GM21526 (cell line): ENCODE results near the gene HAUS6.
A peak's percentile ranks its signal among the peaks of the same experiment; 100 is the strongest.
"Not testable (repeated sequence)": the region's sequence is repeated elsewhere in the genome, so short reads cannot be mapped to it uniquely, and the experiment has no call there.

Experiments used
- ATAC-seq: cut with Tn5 transposase; IDR thresholded peaks from one replicate; pipeline ENCODE4 v1.9.1; 2021; ENCODE audit warnings: moderate library complexity; ENCODE audit not compliant: unreplicated experiment, low FRiP score

Gene HAUS6

DNA sequence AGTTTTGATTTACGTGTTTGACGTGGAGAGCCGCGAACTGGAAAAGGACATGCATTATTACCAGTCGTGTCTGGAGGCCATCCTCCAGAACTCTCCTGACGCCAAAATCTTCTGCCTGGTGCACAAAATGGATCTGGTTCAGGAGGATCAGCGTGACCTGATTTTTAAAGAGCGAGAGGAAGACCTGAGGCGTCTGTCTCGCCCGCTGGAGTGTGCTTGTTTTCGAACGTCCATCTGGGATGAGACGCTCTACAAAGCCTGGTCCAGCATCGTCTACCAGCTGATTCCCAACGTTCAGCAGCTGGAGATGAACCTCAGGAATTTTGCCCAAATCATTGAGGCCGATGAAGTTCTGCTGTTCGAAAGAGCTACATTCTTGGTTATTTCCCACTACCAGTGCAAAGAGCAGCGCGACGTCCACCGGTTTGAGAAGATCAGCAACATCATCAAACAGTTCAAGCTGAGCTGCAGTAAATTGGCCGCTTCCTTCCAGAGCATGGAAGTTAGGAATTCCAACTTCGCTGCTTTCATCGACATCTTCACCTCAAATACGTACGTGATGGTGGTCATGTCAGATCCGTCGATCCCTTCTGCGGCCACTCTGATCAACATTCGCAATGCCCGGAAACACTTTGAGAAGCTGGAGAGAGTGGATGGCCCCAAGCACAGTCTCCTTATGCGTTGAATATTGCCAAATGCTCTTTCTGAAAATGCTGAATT is 52.6 kb downstream of the HAUS6 start:
- no peak for ATAC-seq

DNA sequence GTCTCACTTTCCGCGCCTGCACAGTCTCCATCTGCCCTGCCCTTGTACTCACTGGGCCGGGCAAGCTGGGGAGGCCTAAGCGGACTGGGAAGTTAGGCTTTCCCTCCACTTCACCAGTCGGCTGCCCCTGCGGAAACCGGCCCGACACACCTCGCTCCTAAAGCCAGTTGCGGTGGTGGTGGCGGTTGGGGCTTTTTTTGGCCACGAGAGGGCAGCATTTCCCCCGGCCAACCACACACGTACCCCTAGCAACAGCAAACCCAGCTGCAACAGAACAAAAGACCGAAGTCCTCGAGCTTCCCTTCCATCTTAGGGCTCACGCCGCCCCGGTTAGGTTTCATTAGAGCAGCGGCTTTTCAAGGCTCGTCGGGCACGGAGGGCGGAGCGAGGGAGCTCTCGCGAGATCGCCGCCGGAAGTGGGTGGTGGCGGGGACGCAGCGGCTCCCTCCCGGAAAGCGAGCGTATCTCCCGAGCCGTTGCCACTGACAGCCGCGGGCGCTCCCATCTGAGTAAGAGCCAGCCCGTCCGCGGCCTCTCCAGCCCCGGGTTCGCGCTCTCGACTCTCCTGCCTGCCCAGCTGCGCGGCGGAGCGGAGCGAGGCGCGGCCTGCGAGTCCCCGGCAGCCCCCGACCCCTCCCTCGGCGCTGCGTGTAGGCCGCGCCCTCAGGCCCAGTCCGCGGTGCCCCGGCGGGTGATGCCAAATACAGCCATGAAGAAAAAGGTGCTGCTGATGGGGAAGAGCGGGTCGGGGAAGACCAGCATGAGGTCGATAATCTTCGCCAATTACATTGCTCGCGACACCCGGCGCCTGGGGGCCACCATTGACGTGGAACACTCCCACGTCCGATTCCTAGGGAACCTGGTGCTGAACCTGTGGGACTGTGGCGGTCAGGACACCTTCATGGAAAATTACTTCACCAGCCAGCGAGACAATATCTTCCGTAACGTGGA is 53.5 kb downstream of the HAUS6 start, which contains the start of gene RRAGA:
Gene RRAGA, plus strand, starts transcription at position 462 of the 951 bp plus-strand sequence. Its CDS starts 233 bp downstream, at position 695.
- peak; percentile 92 for ATAC-seq

DNA sequence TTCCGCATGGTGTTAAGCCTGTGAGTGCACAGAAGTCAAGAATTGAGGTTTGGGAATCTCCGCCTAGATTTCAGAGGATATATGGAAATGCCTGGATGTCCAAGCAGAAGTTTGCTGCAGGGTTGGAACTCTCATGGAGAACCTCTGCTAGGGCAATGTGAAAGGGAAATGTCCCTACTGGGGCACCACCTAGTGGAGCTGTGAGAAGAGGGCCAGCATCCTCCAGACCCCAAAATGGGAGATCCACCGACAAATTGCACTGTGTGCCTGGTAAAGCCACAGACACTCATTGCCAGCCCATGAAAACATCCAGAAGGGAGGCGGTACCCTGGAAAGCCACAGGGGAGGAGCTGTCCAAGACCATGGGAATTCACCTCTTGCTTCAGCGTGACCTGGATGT is 66.1 kb downstream of the HAUS6 start:
- ATAC-seq: no peak

DNA sequence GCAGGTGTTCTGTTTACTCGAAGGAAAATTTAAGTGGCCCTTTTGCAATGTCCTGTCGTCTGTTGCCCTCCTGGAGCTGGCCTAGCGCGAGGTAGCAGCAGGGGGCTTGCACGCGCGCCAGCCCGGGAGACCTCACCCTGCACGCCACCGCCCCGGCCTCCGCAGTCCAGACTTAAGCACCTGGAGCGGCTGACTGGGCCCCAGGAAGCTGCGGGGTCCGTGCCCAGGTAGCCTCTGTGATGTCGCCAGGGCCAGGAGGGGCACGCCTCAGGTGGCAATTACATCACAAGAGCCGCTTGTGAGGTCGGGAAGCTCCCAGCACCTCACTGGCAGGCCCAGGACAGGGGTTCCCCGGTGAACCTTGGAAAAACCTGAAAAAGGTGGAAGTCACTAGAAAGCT is 69.7 kb downstream of the HAUS6 start, which contains the start of gene SAXO1:
Gene SAXO1, minus strand, starts transcription at position 195 of the 400 bp plus-strand sequence. CDS start 301 bp downstream, outside the sequence.
- no peak for ATAC-seq

GRCh38 chr9:19032406-19032805 is 70.3 kb downstream of the HAUS6 start:
- no peak for ATAC-seq

DNA sequence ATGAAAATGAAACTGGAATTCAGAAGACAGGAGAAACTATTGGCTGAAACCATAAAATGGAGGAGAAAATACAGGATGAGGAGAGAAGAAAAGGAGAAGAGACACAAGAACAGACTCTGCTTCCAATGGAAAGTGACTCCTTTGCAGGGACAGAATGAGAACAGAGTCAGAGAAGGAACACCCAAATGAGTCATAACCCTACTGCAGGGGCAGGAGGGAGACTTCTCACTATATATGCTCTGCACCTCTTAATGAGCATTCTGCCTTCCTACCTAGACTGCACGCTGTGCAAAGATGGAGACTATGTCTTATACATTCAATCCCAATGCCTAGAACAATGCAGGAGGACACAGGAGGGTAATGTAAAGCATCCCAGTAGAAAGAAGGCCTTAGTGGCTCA is 71.8 kb downstream of the HAUS6 start:
- ATAC-seq: peak; percentile 74

DNA sequence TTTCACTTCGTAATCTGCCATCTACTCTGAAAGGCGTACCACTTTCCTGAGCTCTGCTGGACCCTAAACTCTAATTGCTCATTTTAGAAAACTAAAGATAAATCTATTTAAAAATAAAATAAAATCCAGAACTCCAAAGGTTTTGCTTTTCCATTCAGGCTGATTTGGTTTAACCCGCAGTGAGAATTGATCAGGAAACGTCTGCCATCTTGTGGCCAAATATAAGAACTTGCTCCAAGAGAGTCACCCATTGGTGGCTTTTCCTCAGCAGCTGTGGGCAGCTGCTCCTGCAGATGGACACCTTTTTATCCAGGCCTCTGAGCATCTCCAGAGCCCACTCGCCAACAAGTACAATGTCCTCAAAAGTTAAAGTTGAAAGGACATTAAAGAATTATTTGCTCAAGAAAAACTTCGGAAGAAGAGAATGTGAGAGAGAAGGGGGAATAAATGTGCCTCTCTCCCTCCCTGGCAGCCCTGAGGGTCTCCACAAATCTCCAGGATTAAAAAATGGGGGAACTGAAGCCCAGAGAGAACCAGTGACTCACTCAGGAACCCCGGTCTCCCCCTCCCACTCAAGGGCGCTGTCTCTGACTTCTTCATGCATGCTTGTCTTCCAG is 73.8 kb downstream of the HAUS6 start:
- ATAC-seq: no peak

- ATAC-seq: no peak
Observed at GRCh38 chr9:19027825-19028224, 74.9 kb downstream of the HAUS6 start.

DNA sequence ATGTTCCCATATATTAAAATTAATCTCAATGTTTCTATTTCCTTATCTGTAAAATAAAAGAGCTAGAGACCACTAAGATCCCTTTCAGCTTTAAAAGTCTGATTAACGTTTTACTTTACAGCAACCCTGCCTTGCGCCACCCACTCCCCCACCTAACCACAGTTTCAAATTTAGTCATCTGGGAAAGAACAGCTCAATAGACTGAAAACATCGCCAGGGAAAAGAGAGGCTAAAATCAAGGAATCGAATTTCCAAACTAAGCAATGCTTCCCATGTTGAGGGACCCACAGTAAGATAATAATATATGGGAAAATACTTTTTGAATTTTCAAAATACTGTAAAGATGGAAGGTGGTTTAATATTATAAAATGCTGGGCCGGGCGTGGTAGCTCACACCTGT is 76.3 kb downstream of the HAUS6 start:
- no peak for ATAC-seq

DNA sequence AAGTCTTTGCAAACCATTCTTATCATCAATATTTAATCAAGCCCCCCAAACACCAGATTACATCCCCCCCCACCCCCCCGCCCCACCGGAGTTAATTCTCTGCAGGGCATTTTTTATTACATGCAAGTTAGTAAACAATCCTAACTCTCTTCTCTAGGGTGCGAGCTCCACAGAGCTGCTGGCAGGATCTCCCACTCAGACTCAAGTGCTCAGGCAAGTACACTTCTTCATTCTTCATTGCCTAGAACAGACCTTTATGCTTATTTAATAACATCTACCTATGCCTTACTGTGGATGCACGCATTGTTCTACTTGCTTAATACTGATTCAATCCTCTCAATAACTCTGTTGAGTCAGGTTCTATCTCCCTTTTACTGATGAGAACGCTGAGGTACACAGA is 79.6 kb downstream of the HAUS6 start:
- ATAC-seq: no peak

- no peak for ATAC-seq
Observed at GRCh38 chr9:19022206-19022605, 80.5 kb downstream of the HAUS6 start.

DNA sequence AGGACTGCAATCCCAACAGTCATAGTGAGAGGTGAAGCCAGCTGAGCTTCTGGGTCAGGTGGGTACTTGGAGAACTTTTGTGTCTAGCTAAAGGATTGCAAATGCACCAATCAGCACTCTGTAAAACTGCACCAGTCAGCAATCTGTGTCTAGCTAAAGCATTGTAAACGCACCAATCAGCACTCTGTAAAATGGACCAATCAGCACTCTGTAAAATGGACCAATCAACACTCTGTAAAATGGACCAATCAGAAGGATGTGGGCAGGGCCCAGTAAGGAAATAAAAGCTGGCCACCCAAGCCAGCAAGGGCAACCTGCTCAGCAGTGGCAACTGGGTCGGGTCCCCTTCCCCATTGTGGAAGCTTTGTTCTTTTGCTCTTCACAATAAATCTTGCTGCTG is 81.1 kb downstream of the HAUS6 start:
- ATAC-seq: not testable (repeated sequence)

- ATAC-seq: no peak
Observed at GRCh38 chr9:19020886-19021455, 81.7 kb downstream of the HAUS6 start.

- no peak for ATAC-seq
Observed at GRCh38 chr9:19018201-19018600, 84.5 kb downstream of the HAUS6 start.

DNA sequence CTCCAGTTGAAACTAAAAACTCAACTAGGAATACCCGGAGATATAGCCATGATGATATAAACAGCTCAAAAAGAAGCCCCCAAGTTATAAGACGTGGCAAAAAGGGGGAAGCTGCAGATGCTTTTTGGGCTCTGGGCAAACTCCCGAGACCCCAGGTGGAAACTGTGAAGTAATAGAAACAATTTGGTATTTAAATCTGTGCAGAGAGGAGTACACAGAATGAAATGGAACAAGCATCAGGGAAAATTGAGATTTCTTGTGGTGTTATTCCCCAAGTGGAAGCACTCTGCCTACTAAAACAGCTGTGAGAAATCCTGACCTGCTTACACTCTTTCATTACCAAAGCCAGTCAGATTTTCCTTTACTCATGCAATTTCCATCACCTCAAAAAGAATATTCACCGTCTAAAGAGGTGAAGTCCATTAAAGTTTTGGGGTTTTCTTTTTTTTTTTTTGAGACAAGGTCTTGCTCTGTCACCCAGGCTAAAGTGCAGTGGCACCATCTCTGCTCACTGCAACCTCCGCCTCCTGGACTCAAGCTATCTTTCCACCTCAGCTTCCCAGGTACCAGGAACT is 93.2 kb downstream of the HAUS6 start:
- ATAC-seq: no peak
